ENCODE results near the gene PDXDC1.
"Not testable (repeated sequence)": the region's sequence is repeated elsewhere in the genome, so short reads cannot be mapped to it uniquely, and the experiment has no call there.

Gene PDXDC1

DNA sequence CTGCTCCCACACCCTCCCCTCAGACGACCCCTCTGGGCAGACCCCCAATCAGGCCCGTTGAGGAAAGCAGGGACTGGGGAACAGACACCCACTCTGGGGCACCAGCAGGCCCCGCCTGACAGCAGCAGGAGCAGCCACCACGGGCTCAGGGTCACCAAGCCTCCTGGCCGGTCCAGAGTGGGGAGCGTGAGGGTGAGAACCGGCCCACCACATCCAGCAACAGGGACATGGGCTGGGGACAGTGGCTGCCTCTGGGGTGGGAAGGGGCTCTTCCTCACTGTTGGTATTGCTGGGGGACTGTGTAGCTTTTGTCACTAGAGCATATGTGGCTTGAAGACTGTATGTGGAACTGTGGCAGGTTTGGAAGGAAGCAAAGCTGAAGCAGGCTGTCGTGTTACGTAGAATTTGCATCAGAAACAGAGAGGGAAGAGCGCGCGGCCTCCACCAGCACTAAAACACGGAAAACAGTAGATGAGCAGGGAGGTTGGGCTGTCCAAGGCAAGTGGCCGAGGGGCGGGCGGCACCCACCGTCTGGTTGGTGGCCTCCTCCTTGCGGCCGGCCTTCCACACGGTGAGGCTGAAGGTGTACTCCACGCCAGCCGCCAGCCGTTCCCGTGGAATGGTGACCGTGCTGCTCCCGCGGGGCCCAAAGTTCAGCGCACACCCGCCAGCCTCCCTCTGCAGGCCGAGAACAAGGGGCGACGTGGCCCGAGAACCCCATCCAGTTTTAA, 160.1 kb downstream of the PDXDC1 start:
- H3K27ac ChIP-seq; H3K4me3 ChIP-seq; DNase-seq (ENCODE audit: low spot score): not testable (repeated sequence)

DNA sequence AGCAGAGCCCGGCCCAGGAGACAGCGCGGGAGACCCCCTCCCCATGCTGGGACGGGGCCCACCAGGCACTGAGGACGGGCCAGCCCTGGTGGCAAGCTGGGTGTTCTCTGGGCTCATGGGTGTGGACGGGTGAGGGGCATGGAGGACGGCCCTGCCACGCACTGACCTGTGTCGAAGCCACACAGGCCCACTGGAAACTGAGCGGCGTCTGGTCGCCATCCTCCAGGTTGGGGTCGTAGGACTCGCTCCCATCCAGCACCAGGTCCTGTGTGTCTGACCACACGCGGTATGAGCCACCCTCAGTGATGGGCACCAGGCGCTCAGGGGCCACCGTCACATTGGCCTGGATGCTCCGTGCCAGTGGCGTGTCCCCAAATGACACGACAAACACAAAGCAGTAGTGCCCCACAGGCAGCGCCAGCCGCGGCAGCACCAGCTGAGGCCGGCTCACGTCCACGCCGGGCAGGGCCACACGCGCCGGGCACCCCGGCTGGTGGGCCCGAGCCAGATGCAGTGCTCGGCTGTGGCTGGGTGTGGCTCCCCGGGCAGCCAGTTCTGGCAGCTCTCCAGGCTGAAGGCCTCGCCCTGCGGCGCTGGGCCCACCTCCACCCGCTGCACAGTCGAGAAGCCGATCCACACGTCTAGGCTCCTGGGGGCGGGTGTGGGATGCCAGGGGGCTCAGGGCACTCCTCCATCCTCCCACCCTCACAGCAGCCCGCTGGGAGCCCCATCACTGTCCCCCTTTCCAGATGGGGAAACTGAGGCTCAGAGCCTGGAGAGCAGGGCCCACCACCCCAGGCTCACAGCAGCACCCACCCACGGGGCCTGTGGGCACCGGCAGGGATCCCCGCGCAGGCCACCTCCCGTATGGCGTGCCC, 160.9 kb downstream of the PDXDC1 start:
- H3K27ac ChIP-seq; H3K4me3 ChIP-seq; DNase-seq (ENCODE audit: low spot score): not testable (repeated sequence)

DNA sequence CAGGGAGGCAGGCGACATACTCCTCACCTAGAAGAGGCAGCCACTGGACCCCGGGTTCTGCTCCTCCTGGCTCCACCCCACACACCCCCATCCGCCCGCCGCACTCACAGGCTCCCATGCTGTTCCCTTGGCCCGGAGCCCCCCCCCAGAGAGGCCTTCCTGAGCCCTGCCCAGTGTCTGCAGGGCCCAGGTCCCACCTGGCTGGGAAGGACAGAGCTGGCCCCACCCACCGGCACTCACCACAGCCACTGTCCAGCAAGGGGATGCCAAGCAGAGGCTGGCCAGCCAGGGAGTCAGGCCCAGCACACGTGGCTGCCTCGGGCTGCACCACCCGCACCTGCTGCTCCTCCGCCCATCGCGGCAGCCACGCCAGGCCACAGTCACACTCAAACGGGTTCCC, 162.7 kb downstream of the PDXDC1 start:
- not testable (repeated sequence) for DNase-seq (ENCODE audit: low spot score); H3K4me3 ChIP-seq; H3K27ac ChIP-seq

DNA sequence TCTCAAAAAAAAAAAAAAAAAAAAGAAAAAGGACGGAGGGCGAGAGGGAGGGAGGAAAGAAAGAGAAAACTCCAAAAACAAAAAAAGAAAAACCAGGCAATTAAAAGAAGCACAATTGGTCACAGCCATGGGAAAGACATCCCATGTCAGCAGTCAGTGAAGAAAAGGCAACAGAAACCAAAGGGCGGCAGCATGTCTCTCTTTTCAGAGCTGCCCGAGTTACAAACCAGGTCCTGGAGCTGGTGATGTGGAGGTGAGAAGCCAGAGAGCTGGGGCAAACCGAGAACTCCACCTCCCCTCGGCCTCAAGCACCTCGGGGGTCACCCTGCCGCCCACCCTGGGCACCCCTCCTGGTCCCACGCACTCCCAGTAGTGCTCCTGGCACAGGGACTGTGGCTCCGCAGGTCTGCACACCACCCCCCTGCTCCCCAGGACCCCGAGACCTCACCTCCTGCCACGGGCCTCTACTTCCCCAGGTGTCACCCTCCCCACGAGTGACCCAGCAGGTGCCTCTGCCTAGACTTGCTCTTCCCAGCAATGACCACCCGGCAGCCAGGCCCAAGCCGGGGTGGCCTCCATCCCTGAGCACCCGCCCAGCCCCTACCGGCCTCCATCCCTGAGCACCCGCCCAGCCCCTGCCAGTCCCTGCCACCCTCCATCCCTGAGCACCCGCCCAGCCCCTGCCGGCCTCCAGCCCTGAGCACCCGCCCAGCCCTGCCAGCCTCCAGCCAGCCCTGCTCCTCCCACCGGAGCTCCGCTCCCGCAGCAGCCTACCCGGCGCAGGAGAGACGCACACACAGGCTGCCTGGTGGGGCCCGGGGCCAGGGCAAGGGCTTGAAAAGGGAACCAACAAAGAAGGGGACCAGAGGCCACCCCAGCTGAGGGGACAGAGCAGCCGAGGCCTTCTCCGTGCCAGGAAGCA, 165.9 kb downstream of the PDXDC1 start:
- Histone ChIP-seq H3K4me3 (peak overlapping the region; percentile 51), H3K27ac (peak overlapping the region; percentile 60 to 97)
- DNase-seq (ENCODE audit: low spot score) = peak; percentile 77

- TF ChIP-seq, protein P1, sequence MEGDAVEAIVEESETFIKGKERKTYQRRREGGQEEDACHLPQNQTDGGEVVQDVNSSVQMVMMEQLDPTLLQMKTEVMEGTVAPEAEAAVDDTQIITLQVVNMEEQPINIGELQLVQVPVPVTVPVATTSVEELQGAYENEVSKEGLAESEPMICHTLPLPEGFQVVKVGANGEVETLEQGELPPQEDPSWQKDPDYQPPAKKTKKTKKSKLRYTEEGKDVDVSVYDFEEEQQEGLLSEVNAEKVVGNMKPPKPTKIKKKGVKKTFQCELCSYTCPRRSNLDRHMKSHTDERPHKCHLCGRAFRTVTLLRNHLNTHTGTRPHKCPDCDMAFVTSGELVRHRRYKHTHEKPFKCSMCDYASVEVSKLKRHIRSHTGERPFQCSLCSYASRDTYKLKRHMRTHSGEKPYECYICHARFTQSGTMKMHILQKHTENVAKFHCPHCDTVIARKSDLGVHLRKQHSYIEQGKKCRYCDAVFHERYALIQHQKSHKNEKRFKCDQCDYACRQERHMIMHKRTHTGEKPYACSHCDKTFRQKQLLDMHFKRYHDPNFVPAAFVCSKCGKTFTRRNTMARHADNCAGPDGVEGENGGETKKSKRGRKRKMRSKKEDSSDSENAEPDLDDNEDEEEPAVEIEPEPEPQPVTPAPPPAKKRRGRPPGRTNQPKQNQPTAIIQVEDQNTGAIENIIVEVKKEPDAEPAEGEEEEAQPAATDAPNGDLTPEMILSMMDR (IDR thresholded peaks at IDR 0.05) = no peak
- DNase-seq (ENCODE audit: low spot score) = no peak
- peak overlapping the region; percentile 51 for H3K4me3 ChIP-seq
- H3K27ac ChIP-seq = peak overlapping the region; percentile 60 to 97
Measured at GRCh38 chr16:15141586-15141985, 166.8 kb downstream of the PDXDC1 start.

GRCh38 chr16:15142107-15142890, 167.5 kb downstream of the PDXDC1 start:
- not testable (repeated sequence) for H3K4me3 ChIP-seq; DNase-seq (ENCODE audit: low spot score)
- H3K27ac ChIP-seq = peak overlapping the region; percentile 85 to 97

- H3K4me3 ChIP-seq = peak overlapping the region; percentile 66
- not testable (repeated sequence) for DNase-seq (ENCODE audit: low spot score)
- H3K27ac ChIP-seq = peak overlapping the region; percentile 85 to 97
Measured at GRCh38 chr16:15142891-15143600, 168.2 kb downstream of the PDXDC1 start.

GRCh38 chr16:15143601-15144091, 168.8 kb downstream of the PDXDC1 start:
- DNase-seq (ENCODE audit: low spot score) = not testable (repeated sequence)
- Histone ChIP-seq H3K27ac (peak overlapping the region; percentile 85 to 97), H3K4me3 (peak overlapping the region; percentile 66)

GRCh38 chr16:15144092-15144631, 169.3 kb downstream of the PDXDC1 start:
- Histone ChIP-seq H3K27ac (peak overlapping the region; percentile 85 to 97), H3K4me3 (peak overlapping the region; percentile 66)
- DNase-seq (ENCODE audit: low spot score) = peak; percentile 77

- peak overlapping the region; percentile 85 to 97 for H3K27ac ChIP-seq
- DNase-seq (ENCODE audit: low spot score) = not testable (repeated sequence)
- peak overlapping the region; percentile 66 for H3K4me3 ChIP-seq
Measured at GRCh38 chr16:15144781-15145417, 170.1 kb downstream of the PDXDC1 start.

- peak; percentile 84 for DNase-seq (ENCODE audit: low spot score)
- H3K27ac ChIP-seq = peak overlapping the region; percentile 85 to 97
- H3K4me3 ChIP-seq = peak overlapping the region; percentile 66
Measured at GRCh38 chr16:15145418-15146263, 170.8 kb downstream of the PDXDC1 start.

DNA sequence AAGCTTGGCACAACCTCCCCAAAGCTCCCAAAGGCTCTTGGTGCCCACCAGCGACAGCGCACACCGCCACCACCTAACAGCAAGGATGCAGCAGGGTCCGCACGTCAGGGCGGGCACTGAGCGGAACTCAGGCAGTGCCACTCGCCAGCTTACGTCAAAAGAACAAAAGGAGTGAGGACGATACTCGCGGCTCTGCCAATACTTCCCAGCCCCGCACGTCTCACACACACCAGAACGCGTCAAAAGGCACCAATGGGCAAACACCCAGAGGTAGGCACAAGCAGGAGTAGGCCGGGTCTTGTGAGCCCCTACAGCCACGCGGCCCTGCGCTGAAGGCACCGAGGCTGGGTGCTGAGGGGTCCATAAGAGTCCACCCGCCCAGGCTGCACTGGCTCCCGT, 171.4 kb downstream of the PDXDC1 start:
- H3K27ac ChIP-seq = peak overlapping the region; percentile 85 to 97
- H3K4me3 ChIP-seq; DNase-seq (ENCODE audit: low spot score): not testable (repeated sequence)

- not testable (repeated sequence) for H3K27ac ChIP-seq; DNase-seq (ENCODE audit: low spot score); H3K4me3 ChIP-seq
Measured at GRCh38 chr16:15148831-15149230, 174.0 kb downstream of the PDXDC1 start.

GRCh38 chr16:15149260-15149659, 174.4 kb downstream of the PDXDC1 start:
- DNase-seq (ENCODE audit: low spot score); H3K4me3 ChIP-seq; H3K27ac ChIP-seq: not testable (repeated sequence)

Measured in coronary artery (tissue), 2 donors.